Mesodermal cell (in vitro differentiated cells): ENCODE results near the gene ZNF81.

Experiments used
- H3K27ac ChIP-seq: 2 replicates; pipeline ENCODE4 v1.7.0; 2013; ENCODE audit warnings: mild to moderate bottlenecking, low read depth, low read length, moderate library complexity; ENCODE audit not compliant: severe bottlenecking
- H3K36me3 ChIP-seq: 2 replicates; pipeline ENCODE4 v1.7.1; 2013; ENCODE audit warnings: mild to moderate bottlenecking, low read length, moderate library complexity; ENCODE audit not compliant: control insufficient read depth, insufficient read depth
- H3K4me1 ChIP-seq: one replicate; pipeline ENCODE4 v1.7.1; 2013; ENCODE audit warnings: mild to moderate bottlenecking, low read length; ENCODE audit not compliant: insufficient read depth, control insufficient read depth, poor library complexity, severe bottlenecking
- H3K4me3 ChIP-seq: 2 replicates; pipeline ENCODE4 v1.7.0; 2013; ENCODE audit warnings: low read length, control low read depth, mild to moderate bottlenecking; ENCODE audit not compliant: insufficient read depth, poor library complexity, severe bottlenecking; ENCODE audit errors: extremely low read depth
- H3K9me3 ChIP-seq: 2 replicates; pipeline ENCODE4 v1.7.1; 2013; ENCODE audit warnings: mild to moderate bottlenecking, low read length, moderate library complexity; ENCODE audit not compliant: control insufficient read depth
- WGBS, 2 experiments: methylation state at CpG; one replicate each; pipeline ENCODE4 v1.1.5; 2013; ENCODE audit warnings: missing lambda C conversion rate in 2 of 2; ENCODE audit not compliant: insufficient coverage in 2 of 2; 5-methylcytosine and 5-hydroxymethylcytosine counted together

The ZNF81 gene

DNA sequence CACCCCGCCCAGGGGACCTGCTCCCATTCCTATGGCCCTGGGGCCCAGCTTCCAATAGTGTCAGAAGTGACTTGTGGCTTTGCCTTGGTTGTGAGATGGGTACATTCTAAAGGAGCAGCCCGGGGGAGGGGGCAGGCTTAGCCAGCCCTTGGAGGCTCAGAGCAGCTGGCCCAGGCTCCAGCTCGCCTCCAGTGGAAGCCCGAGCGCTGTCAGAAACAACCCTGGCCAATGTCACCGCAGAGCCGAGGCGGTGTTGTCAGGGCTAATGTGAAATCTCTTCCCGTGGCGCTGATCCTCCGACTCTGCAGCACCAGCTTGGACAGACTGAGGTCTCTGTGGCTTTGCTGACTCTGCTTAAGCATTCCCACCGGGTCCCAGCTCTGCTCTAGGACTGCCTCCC lies 29.2 kb upstream of the ZNF81 start:
- Histone ChIP-seq H3K4me1 (no peaks in the 10 kb centered on the region), H3K4me3 (no peak overlapping the region), H3K36me3 (no peaks in the 10 kb centered on the region), H3K27ac (no peak overlapping the region), H3K9me3 (no peaks in the 10 kb centered on the region)
- WGBS, 2 experiments, result 63 to 80% methylated on average over 1 to 7 of the region's 12 CpGs

GRCh38 chrX:47808904-47809788 lies 27.6 kb upstream of the ZNF81 start:
- Histone ChIP-seq H3K4me3 (no peak overlapping the region), H3K36me3 (no peaks in the 10 kb centered on the region), H3K9me3 (no peaks in the 10 kb centered on the region), H3K27ac (no peak overlapping the region), H3K4me1 (no peaks in the 10 kb centered on the region)
- 90 to 94% methylated on average over 2 to 3 of the region's 9 CpGs for WGBS, 2 experiments

GRCh38 chrX:47814851-47815250 lies 21.9 kb upstream of the ZNF81 start:
- no CpG with 5 or more reads among the region's 1 CpG for WGBS, 2 experiments
- H3K27ac ChIP-seq, result no peak overlapping the region
- no peaks in the 10 kb centered on the region for H3K9me3 ChIP-seq
- no peaks in the 10 kb centered on the region for H3K36me3 ChIP-seq
- peaks cover 3% of the 10 kb centered on the region for H3K4me1 ChIP-seq
- no peak overlapping the region for H3K4me3 ChIP-seq

GRCh38 chrX:47815901-47816845 lies 20.5 kb upstream of the ZNF81 start:
- peaks cover 3% of the 10 kb centered on the region for H3K4me1 ChIP-seq
- H3K36me3 ChIP-seq, result no peaks in the 10 kb centered on the region
- H3K4me3 ChIP-seq, result no peak overlapping the region
- no peak overlapping the region for H3K27ac ChIP-seq
- WGBS, 2 experiments, result no CpG with 5 or more reads among the region's 4 CpGs
- no peaks in the 10 kb centered on the region for H3K9me3 ChIP-seq

- H3K9me3 ChIP-seq, result no peaks in the 10 kb centered on the region
- no peak overlapping the region for H3K27ac ChIP-seq
- H3K4me1 ChIP-seq, result peaks cover 3% of the 10 kb centered on the region
- H3K4me3 ChIP-seq, result no peak overlapping the region
- no CpG with 5 or more reads among the region's 1 CpG for WGBS, 2 experiments
- no peaks in the 10 kb centered on the region for H3K36me3 ChIP-seq
These were observed 19.3 kb upstream of the ZNF81 start for GRCh38 chrX:47817421-47817820.

- Histone ChIP-seq H3K4me3 (no peak overlapping the region), H3K27ac (no peak overlapping the region), H3K4me1 (peaks cover 3% of the 10 kb centered on the region), H3K9me3 (no peaks in the 10 kb centered on the region), H3K36me3 (no peaks in the 10 kb centered on the region)
- WGBS, 2 experiments, result no CpG with 5 or more reads among the region's 1 CpG
These were observed 18.8 kb upstream of the ZNF81 start for GRCh38 chrX:47817897-47818296.

GRCh38 chrX:47828984-47829383 lies 7.7 kb upstream of the ZNF81 start:
- Histone ChIP-seq H3K4me3 (no peak overlapping the region), H3K4me1 (no peaks in the 10 kb centered on the region), H3K27ac (no peak overlapping the region), H3K36me3 (no peaks in the 10 kb centered on the region), H3K9me3 (no peaks in the 10 kb centered on the region)
- no CpG with 5 or more reads among the region's 1 CpG for WGBS, 2 experiments

GRCh38 chrX:47831788-47832187 lies 4.9 kb upstream of the ZNF81 start:
- no peaks in the 10 kb centered on the region for H3K36me3 ChIP-seq
- H3K27ac ChIP-seq, result no peak overlapping the region
- no peaks in the 10 kb centered on the region for H3K4me1 ChIP-seq
- H3K9me3 ChIP-seq, result no peaks in the 10 kb centered on the region
- 67% methylated on average over 1 of the region's 2 CpGs; no CpG with 5 or more reads in 1 of the 2 experiments for WGBS, 2 experiments
- H3K4me3 ChIP-seq, result no peak overlapping the region

- no peak overlapping the region for H3K4me3 ChIP-seq
- H3K36me3 ChIP-seq, result no peaks in the 10 kb centered on the region
- no peaks in the 10 kb centered on the region for H3K9me3 ChIP-seq
- no peak overlapping the region for H3K27ac ChIP-seq
- no peaks in the 10 kb centered on the region for H3K4me1 ChIP-seq
- WGBS, 2 experiments, result no CpG with 5 or more reads among the region's 1 CpG
These were observed 1.7 kb downstream of the ZNF81 start for GRCh38 chrX:47838361-47838760.

DNA sequence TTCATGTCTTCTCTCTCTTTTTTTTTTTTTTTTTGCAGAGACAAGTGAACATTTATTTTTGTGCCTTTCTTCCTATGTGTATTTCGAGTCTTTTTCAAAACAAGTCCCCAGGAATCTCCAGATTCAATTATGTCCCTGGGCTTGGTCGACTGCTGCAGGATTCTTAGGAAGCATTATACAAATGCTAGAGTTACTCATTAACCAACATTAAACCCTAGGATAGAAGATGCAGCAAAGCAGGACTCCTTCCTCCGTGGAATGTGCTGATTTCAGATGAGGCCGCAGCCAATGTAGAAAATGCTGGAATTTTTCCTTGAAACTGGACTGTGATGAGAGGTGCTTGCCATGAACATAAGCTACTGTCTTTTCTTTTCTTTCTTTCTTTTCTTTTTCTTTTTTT lies 3.4 kb downstream of the ZNF81 start:
- H3K36me3 ChIP-seq, result no peaks in the 10 kb centered on the region
- WGBS, 2 experiments, result no CpG with 5 or more reads among the region's 4 CpGs
- no peak overlapping the region for H3K27ac ChIP-seq
- H3K4me1 ChIP-seq, result no peaks in the 10 kb centered on the region
- no peaks in the 10 kb centered on the region for H3K9me3 ChIP-seq
- H3K4me3 ChIP-seq, result no peak overlapping the region
